IMR-90 (cell line): ENCODE results near the gene GARIN5A. TPM values are rescaled to one million over a fixed set of nuclear protein-coding genes. Genes with fewer than 3 reads are reported as not detected.

ENCODE experiments used
- ATAC-seq: fragments of 200-7000 bp; cut with Tn5 transposase; 2 replicates; pipeline ENCODE4 v1.9.1; 2020; ENCODE audit warnings: low read depth, mild to moderate bottlenecking, moderate library complexity
- BruUV-seq: library from RNA; stranded (reverse); fragments of 400-500 nt; replicated peaks from 2 replicates; lab custom pipeline; 2021; lab: Mats Ljungman, UMichigan
- CTCF ChIA-PET: fragments of 300-600 bp; formaldehyde crosslinking; extraction: SDS; loops from one replicate; lab custom pipeline; 2021; ENCODE audit warnings: antibody characterized with exemption; lab: Yijun Ruan, JAX
- POLR2A ChIA-PET: fragments of 300-600 bp; sonication (Branson Sonifier 250); formaldehyde crosslinking; loops from one replicate; lab custom pipeline; 2022; ENCODE audit warnings: antibody characterized with exemption; ENCODE audit not compliant: unreplicated experiment; lab: Charles Lee
- DNase-seq: peaks from one replicate; pipeline ENCODE4 v3.0.0; 2013
- H2AFZ ChIP-seq: replicated peaks from 2 replicates; pipeline ENCODE3; 2013; ENCODE audit warnings: low read length, mild to moderate bottlenecking; ENCODE audit not compliant: poor library complexity
- H2AK5ac ChIP-seq: 2 replicates; pipeline ENCODE4 v1.6.1; 2013; ENCODE audit warnings: low read depth, low read length, inconsistent platforms
- H2AK9ac ChIP-seq: replicated peaks from 2 replicates; pipeline ENCODE3; 2013; ENCODE audit warnings: mild to moderate bottlenecking, low read depth, low read length, moderate library complexity; ENCODE audit not compliant: poor library complexity
- H2BK120ac ChIP-seq: 2 replicates; pipeline ENCODE4 v1.6.1; 2013; ENCODE audit warnings: low read depth, low read length, inconsistent platforms
- H2BK15ac ChIP-seq: 3 replicates; pipeline ENCODE4 v1.6.1; 2013; ENCODE audit warnings: low read depth, low read length, inconsistent platforms
- H2BK20ac ChIP-seq: 2 replicates; pipeline ENCODE4 v1.6.1; 2013; ENCODE audit warnings: low read depth, mild to moderate bottlenecking, inconsistent platforms, low read length, moderate library complexity
- H2BK5ac ChIP-seq: 2 replicates; pipeline ENCODE4 v1.6.1; 2013; ENCODE audit warnings: mild to moderate bottlenecking, low read depth, low read length, inconsistent platforms; ENCODE audit not compliant: poor library complexity, severe bottlenecking
- H3K14ac ChIP-seq: replicated peaks from 2 replicates; pipeline ENCODE4 v1.6.1; 2013; ENCODE audit warnings: low read depth, low read length, inconsistent platforms
- H3K18ac ChIP-seq: 2 replicates; pipeline ENCODE4 v1.6.1; 2013; ENCODE audit warnings: low read depth, low read length, control low read depth
- H3K23ac ChIP-seq: 2 replicates; pipeline ENCODE4 v1.6.1; 2013; ENCODE audit warnings: low read depth, low read length, inconsistent platforms
- H3K27ac ChIP-seq: 2 replicates; pipeline ENCODE4 v1.5.1; 2013; ENCODE audit warnings: mild to moderate bottlenecking, control low read depth, low read length; ENCODE audit not compliant: insufficient read depth
- H3K27me3 ChIP-seq: 2 replicates; pipeline ENCODE4 v1.6.1; 2013; ENCODE audit warnings: low read length; ENCODE audit not compliant: control insufficient read depth, insufficient read depth
- H3K36me3 ChIP-seq: 2 replicates; pipeline ENCODE4 v1.6.1; 2013; ENCODE audit warnings: low read length, mixed read lengths; ENCODE audit not compliant: control insufficient read depth, insufficient read depth
- H3K4ac ChIP-seq: 2 replicates; pipeline ENCODE4 v1.6.1; 2013; ENCODE audit warnings: low read depth, low read length, inconsistent platforms
- H3K4me1 ChIP-seq: 2 replicates; pipeline ENCODE4 v1.6.1; 2013; ENCODE audit warnings: low read length, mixed read lengths; ENCODE audit not compliant: control insufficient read depth, insufficient read depth
- H3K4me2 ChIP-seq: 2 replicates; pipeline ENCODE4 v1.6.1; 2013; ENCODE audit warnings: low read depth, mild to moderate bottlenecking, control low read depth, low read length, moderate library complexity
- H3K4me3 ChIP-seq: 2 replicates; pipeline ENCODE4 v1.5.1; 2013; ENCODE audit warnings: low read depth, mild to moderate bottlenecking, control low read depth, low read length, moderate library complexity; ENCODE audit not compliant: insufficient read depth
- H3K56ac ChIP-seq: 2 replicates; pipeline ENCODE4 v1.6.1; 2013; ENCODE audit warnings: low read length, inconsistent platforms; ENCODE audit not compliant: insufficient read depth; ENCODE audit errors: extremely low read depth
- H3K79me1 ChIP-seq, 2 experiments: 2 replicates each; pipeline ENCODE4 v1.6.1; 2013; ENCODE audit warnings: low read length in 2 of 2, inconsistent platforms in 1 of 2, low read depth in 1 of 2
- H3K9ac ChIP-seq: 2 replicates; pipeline ENCODE4 v1.6.1; 2013; ENCODE audit warnings: low read depth, low read length, control low read depth
- H3K9me1 ChIP-seq: 2 replicates; pipeline ENCODE4 v1.6.1; 2013; ENCODE audit warnings: low read length, inconsistent platforms; ENCODE audit not compliant: insufficient read depth
- H3K9me3 ChIP-seq: 2 replicates; pipeline ENCODE4 v1.6.1; 2013; ENCODE audit warnings: low read length; ENCODE audit not compliant: control insufficient read depth, insufficient read depth
- H4K20me1 ChIP-seq: 2 replicates; pipeline ENCODE4 v1.6.1; 2013; ENCODE audit warnings: low read length, inconsistent platforms; ENCODE audit not compliant: insufficient read depth
- H4K5ac ChIP-seq: 2 replicates; pipeline ENCODE4 v1.6.1; 2013; ENCODE audit warnings: mild to moderate bottlenecking, low read depth, low read length, control low read depth
- H4K8ac ChIP-seq, 2 experiments: 2 replicates each; pipeline ENCODE4 v1.6.1; 2013; ENCODE audit warnings: low read depth in 2 of 2, low read length in 2 of 2, control low read depth in 1 of 2, inconsistent platforms in 1 of 2
- H4K91ac ChIP-seq: 2 replicates; pipeline ENCODE4 v1.6.1; 2013; ENCODE audit warnings: low read depth, low read length, inconsistent platforms; ENCODE audit not compliant: insufficient read depth
- MAFK ChIP-seq: IDR thresholded peaks from 2 replicates; pipeline ENCODE4 v1.6.1; 2012; ENCODE audit warnings: low read depth, low read length, improper control_type of control experiment
- NFE2L2 ChIP-seq: fragments of 150-350 bp; IDR thresholded peaks from 2 replicates; pipeline ENCODE4 v1.6.1; 2016; ENCODE audit warnings: low read depth, mild to moderate bottlenecking, low read length
- POLR2A ChIP-seq: IDR thresholded peaks from 2 replicates; pipeline ENCODE4 v1.6.1; 2012; ENCODE audit warnings: mild to moderate bottlenecking, low read depth, low read length
- RAD21 ChIP-seq: IDR thresholded peaks from 2 replicates; pipeline ENCODE4 v1.6.1; 2012; ENCODE audit warnings: low read length, improper control_type of control experiment
- RCOR1 ChIP-seq: IDR thresholded peaks from 2 replicates; pipeline ENCODE4 v1.6.1; 2012; ENCODE audit warnings: mild to moderate bottlenecking, low read length, improper control_type of control experiment; ENCODE audit not compliant: insufficient replicate concordance
- WGBS, 2 experiments: methylation state at CpG; one replicate each; pipeline versions ENCODE4 v1.1.5 to v1.1.7; 2013; ENCODE audit warnings: missing lambda C conversion rate in 2 of 2; ENCODE audit not compliant: insufficient read length in 1 of 2; ENCODE audit errors: extremely low coverage in 2 of 2; 5-methylcytosine and 5-hydroxymethylcytosine counted together
- dilution Hi-C: fragments of 300-500 bp; cut with HindIII; formaldehyde crosslinking; loops from one replicate; pipeline ENCODE4 v1.14.3; 2018; ENCODE audit warnings: low sequenced_read_pairs; ENCODE audit not compliant: unreplicated experiment
- in situ Hi-C: fragments of 300-500 bp; cut with MboI; formaldehyde crosslinking; loops from 3 replicates; pipeline ENCODE4 v1.14.3; 2019; ENCODE audit warnings: low sequenced_read_pairs, inconsistent platforms, mixed read lengths
- intact Hi-C: fragments of 100-400 bp; cut with micrococcal nuclease; formaldehyde crosslinking; loops from 2 replicates; pipeline ENCODE4 v1.10.0; 2022
- polyA plus RNA-seq, 3 experiments: library from polyadenylated mRNA; depleted of rRNA; stranded (reverse); fragments of >200 nt; gene quantifications; 2 replicates each; pipeline ENCODE4 v1.2.3, GENCODE V29; 2012; ENCODE audit warnings: low replicate concordance in 1 of 3
- total RNA-seq: library from RNA; depleted of rRNA; stranded (reverse); fragments of >200 nt; gene quantifications from 2 replicates; pipeline ENCODE4 v1.2.3, GENCODE V29; 2012
- TF ChIP-seq, protein P1 (sequence below): fragments of 150-350 bp; IDR thresholded peaks from 2 replicates; pipeline ENCODE4 v1.6.1; 2017; ENCODE audit warnings: mild to moderate bottlenecking, antibody characterized with exemption, low read length, low read depth

GARIN5A gene
- total and polyA plus RNA-seq, 2 of the 4 experiments (the other 2 are of a cell fraction), result 0.53 TPM; not detected in 1

DNA sequence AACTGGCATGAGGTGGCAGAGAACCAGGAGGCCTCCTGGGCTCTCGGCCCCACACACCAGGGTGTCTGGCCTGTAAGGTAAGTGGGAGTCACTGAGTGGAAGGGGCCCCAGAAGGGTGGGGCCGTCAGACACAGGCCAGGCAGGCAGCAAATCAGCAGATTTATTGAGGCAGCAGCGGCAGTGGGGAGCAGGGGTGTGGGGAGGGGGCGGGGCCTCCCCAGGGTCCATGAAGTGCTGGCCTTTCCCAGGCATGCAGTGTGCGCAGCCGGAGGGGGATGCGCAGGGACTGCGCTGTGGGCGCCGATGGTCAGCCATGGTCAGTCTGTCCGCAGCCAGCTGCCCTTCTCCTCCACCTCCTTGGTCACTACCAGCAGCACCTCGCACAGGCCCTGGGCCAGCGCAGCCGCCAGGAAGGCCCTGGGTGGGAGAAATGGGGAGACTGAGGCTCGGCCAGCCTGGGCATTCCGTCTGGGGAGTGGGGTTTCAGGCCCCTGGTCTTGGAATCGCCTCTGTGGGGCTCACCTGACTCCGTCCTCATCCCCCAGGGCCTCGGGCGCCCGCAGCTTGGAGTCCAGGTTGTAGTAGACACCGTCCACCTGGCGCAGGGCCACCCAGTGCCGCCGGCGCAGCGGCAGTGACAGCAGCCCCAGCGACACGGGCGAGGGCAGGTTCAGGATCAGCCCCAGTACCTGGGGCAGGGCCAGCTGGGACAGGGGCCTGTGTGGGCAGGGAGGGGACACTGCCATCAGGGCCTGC is 29.4 kb upstream of the GARIN5A start:
- dilution Hi-C loops, result no loop called here
- no peak overlapping the region for H3K4me3 ChIP-seq

More for the DNA sequence above, 29.4 kb upstream of the GARIN5A start:
- H4K20me1 ChIP-seq, result no peaks in the 10 kb centered on the region
- H2AK9ac ChIP-seq, result no peak overlapping the region
- peaks cover 3% of the 10 kb centered on the region; the same call in 1 of the 2 replicates for H3K36me3 ChIP-seq
- 90% methylated on average over 9 of the region's 30 CpGs; no CpG with 5 or more reads in 1 of the 2 experiments for WGBS, 2 experiments
- H2BK5ac ChIP-seq, result no peak overlapping the region
- H3K56ac ChIP-seq, result no peak overlapping the region
- H4K8ac ChIP-seq, result no peak overlapping the region
- CTCF ChIA-PET, result no interaction called here
- H3K4me1 ChIP-seq, result peaks cover 3% of the 10 kb centered on the region
- BruUV-seq, result no TSS peak
- H3K9me3 ChIP-seq, result no peaks in the 10 kb centered on the region
- no peak overlapping the region for H3K18ac ChIP-seq
- H2BK20ac ChIP-seq, result no peak overlapping the region
- DNase-seq (no peak), ATAC-seq (no peak)
- intact Hi-C loops, result no loop called here
- no peaks in the 10 kb centered on the region for H3K9me1 ChIP-seq
- H2AK5ac ChIP-seq, result no peak overlapping the region
- H3K79me1 ChIP-seq, result peaks cover 5 to 10% of the 10 kb centered on the region in 2 experiments; a peak in 3 of 4 replicates
- H3K9ac ChIP-seq, result no peak overlapping the region
- H2BK15ac ChIP-seq, result no peak overlapping the region
- no peak overlapping the region for H3K4ac ChIP-seq
- in situ Hi-C loops, result no loop called here
- H4K5ac ChIP-seq, result no peak overlapping the region
- H3K4me2 ChIP-seq, result no peak overlapping the region
- H2BK120ac ChIP-seq, result no peak overlapping the region
- peaks cover 4% of the 10 kb centered on the region; the same call in 1 of the 2 replicates for H3K27me3 ChIP-seq
- H3K27ac ChIP-seq, result no peak overlapping the region
- H3K14ac ChIP-seq, result no peak overlapping the region
- H3K23ac ChIP-seq, result no peak overlapping the region
- TF ChIP-seq POLR2A, result no peak
- TF ChIP-seq, protein P1, sequence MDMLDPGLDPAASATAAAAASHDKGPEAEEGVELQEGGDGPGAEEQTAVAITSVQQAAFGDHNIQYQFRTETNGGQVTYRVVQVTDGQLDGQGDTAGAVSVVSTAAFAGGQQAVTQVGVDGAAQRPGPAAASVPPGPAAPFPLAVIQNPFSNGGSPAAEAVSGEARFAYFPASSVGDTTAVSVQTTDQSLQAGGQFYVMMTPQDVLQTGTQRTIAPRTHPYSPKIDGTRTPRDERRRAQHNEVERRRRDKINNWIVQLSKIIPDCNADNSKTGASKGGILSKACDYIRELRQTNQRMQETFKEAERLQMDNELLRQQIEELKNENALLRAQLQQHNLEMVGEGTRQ, result no peak
- TF ChIP-seq RCOR1, result no peak
- no peak for TF ChIP-seq MAFK
- no peak for TF ChIP-seq RAD21
- TF ChIP-seq NFE2L2, result no peak
- no peak overlapping the region for H4K91ac ChIP-seq
- no peak overlapping the region for H2AFZ ChIP-seq
- POLR2A ChIA-PET, result no interaction called here
